Bronchial epithelial cell (primary cell): ENCODE data around the gene DLG3. TPM values are rescaled to one million over a fixed set of nuclear protein-coding genes. Genes with fewer than 3 reads are reported as not detected.
"Not testable (repeated sequence)": the region's sequence is repeated elsewhere in the genome, so short reads cannot be mapped to it uniquely, and the experiment has no call there.

Experiments
- DNase-seq: peaks from one replicate; pipeline ENCODE4 v3.0.0-alpha.2; 2010; ENCODE audit warnings: low read depth
- FAIRE-seq: peaks from 2 replicates; lab custom pipeline; 2011; peaks lifted over from hg19 to GRCh38; lab: Jason Lieb, UNC
- H3K27me3 ChIP-seq: 2 replicates; pipeline ENCODE4 v1.5.1; 2011; ENCODE audit warnings: low read length; ENCODE audit not compliant: control insufficient read depth, insufficient read depth
- H3K36me3 ChIP-seq: 2 replicates; pipeline ENCODE4 v1.5.1; 2011; ENCODE audit warnings: low read length; ENCODE audit not compliant: control insufficient read depth, insufficient read depth
- H3K4me3 ChIP-seq: 2 replicates; pipeline ENCODE4 v1.5.1; 2011; ENCODE audit warnings: mild to moderate bottlenecking, low read depth, low read length, control low read depth
- total RNA-seq: library from RNA; depleted of rRNA; stranded (reverse); fragments of >200 nt; gene quantifications from 2 replicates; pipeline ENCODE4 v1.2.1, GENCODE V29; 2014
- TF ChIP-seq, protein P1 (sequence below): IDR thresholded peaks from 2 replicates; pipeline ENCODE4 v1.5.1; 2011; ENCODE audit warnings: mild to moderate bottlenecking, moderate library complexity, low read length, control low read depth, inconsistent platforms; ENCODE audit not compliant: insufficient read depth, severe bottlenecking

DLG3 gene
- total RNA-seq, result 21.1 and 25.3 TPM in 2 replicates

DNA sequence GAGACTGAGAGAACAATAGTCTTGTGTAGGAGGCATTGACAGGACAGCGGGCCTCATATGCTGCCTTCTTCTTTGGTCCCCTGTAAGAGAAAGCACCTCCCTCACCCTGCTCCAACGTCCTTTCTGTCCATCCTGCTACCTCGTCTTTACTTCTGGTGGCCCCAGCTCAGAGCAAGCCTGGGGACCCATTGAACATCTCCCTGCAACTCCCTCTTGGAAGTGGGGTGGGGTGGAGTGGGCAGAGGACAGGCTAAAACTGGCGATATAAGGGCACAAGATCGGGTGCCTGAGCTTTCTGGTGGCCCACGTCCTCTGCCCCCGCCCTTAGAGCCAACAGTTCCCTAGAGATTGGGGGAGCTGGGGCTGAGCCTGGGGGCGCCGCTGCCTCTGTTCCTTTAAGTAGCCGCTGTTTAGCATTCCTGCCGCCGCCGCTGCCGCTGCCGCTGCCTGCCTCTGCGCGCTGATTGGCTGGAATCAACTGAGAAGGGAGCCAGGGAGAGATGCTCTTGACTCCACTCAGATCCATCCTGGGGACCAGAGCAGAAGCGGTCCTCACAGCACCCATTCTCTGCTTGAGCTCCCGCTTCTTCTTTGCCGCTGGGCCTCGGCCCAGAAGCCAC is at the start of gene DLG3:
TSS of gene DLG3 (plus strand) at position 510 of the 620 bp plus-strand sequence. CDS start 367 bp downstream, outside the sequence.
- DNase-seq (no peak), FAIRE-seq (no peak)
- H3K36me3 ChIP-seq, result no peaks in the 10 kb centered on the region
- H3K27me3 ChIP-seq, result peaks cover 12% of the 10 kb centered on the region
- no peak within 1 kb of the TSS for H3K4me3 ChIP-seq
- TF ChIP-seq, protein P1, sequence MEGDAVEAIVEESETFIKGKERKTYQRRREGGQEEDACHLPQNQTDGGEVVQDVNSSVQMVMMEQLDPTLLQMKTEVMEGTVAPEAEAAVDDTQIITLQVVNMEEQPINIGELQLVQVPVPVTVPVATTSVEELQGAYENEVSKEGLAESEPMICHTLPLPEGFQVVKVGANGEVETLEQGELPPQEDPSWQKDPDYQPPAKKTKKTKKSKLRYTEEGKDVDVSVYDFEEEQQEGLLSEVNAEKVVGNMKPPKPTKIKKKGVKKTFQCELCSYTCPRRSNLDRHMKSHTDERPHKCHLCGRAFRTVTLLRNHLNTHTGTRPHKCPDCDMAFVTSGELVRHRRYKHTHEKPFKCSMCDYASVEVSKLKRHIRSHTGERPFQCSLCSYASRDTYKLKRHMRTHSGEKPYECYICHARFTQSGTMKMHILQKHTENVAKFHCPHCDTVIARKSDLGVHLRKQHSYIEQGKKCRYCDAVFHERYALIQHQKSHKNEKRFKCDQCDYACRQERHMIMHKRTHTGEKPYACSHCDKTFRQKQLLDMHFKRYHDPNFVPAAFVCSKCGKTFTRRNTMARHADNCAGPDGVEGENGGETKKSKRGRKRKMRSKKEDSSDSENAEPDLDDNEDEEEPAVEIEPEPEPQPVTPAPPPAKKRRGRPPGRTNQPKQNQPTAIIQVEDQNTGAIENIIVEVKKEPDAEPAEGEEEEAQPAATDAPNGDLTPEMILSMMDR, result no peak

DNA sequence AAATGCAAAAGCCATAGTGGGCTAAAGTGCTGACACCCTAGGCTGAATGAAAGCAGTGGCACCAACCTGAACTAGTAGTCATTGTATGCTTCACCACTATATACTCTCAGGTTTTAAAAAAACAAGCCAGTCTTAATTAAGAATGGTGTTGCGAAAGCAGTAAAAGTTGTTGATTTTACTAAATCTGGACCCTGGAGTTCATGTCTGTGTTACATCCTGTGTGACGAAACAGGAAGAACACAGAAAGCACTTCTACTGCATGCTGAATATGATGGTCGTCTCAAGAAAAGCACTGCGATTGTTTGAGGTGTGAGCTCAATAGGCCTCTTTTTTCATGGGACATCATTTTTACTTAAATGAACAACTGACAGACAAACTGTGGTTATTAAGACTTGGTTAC is 45.7 kb upstream of the DLG3 start:
- peak; percentile 70 for DNase-seq
- no peak overlapping the region for H3K4me3 ChIP-seq
- H3K36me3 ChIP-seq, result no peaks in the 10 kb centered on the region
- TF ChIP-seq, protein P1, result no peak
- FAIRE-seq, result no peak
- no peaks in the 10 kb centered on the region for H3K27me3 ChIP-seq

DNA sequence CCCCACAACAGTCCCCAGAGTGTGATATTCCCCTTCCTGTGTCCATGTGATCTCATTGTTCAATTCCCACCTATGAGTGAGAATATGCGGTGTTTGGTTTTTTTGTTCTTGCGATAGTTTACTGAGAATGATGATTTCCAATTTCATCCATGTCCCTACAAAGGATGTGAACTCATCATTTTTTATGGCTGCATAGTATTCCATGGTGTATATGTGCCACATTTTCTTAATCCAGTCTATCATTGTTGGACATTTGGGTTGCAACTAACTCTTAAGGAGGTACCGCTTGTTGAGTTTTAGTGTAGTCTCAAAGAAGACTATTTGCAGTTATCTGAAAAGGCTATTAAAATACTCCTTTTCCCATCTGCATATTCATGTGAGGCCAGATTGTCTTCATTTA is 44.5 kb upstream of the DLG3 start:
- not testable (repeated sequence) for H3K4me3 ChIP-seq, H3K36me3 ChIP-seq, DNase-seq, FAIRE-seq, H3K27me3 ChIP-seq

DNA sequence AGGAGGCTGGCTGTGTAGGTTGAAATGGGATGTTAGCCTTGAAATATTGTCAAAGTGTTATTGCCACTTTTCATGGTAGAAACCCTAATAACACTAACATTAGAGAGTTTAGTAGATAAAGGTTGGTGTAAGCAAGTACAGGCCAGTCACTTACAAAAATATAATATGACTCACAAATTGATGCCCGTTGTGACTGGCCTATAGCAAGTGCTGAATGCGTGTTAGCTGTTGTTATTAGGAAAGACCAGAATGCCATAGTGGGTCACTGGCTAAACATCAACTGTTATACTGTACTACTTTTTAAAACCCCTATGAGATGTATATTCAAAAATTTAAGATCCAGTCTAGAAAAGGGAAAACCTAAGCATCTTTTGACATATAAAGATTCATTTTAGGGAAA is 41.9 kb upstream of the DLG3 start:
- H3K36me3 ChIP-seq, result no peaks in the 10 kb centered on the region
- FAIRE-seq (no peak), DNase-seq (peak; percentile 73)
- TF ChIP-seq, protein P1, result no peak
- no peaks in the 10 kb centered on the region for H3K27me3 ChIP-seq
- no peak overlapping the region for H3K4me3 ChIP-seq

DNA sequence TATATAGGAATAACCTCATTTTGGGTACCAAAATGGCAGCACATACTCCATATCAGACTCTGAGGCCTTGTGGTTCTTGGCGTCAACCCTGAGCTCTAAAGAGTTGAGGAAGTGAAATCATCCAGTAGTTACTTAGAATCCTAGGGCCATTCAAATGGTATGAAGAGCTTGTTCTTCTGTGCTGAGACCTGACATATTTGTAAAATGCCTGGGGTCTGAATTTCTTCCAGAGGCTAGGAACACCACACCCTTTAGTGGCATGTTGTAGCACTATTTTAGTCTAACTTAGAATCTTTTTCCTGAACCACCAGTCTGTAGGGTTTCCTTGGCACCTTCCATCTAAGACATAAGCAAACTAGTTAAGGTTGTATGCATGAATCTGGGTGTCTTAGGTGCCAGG is 39.6 kb upstream of the DLG3 start:
- H3K27me3 ChIP-seq, result no peaks in the 10 kb centered on the region
- DNase-seq (peak; percentile 10), FAIRE-seq (no peak)
- TF ChIP-seq, protein P1, result no peak
- H3K36me3 ChIP-seq, result no peaks in the 10 kb centered on the region
- H3K4me3 ChIP-seq, result no peak overlapping the region

DNA sequence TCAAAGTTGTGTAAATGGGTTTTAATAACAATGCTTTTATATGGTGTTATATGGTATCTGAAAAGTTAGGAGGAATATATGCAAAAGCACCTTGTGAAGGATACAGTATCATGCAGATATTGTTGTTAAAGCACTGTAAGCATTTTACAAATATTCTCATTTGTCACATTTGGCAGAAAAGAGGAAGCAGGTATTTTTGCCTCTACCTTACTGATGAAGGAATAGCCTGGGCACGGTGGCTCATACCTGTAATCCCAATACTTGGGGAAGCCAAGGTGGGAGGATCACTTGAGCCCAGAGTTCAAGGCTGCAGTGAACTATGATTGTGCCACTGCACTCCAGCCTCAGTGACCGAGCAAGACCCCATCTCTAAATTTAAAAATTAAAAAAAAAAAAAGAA is 33.7 kb upstream of the DLG3 start:
- no peaks in the 10 kb centered on the region for H3K27me3 ChIP-seq
- TF ChIP-seq, protein P1, result no peak
- no peak overlapping the region for H3K4me3 ChIP-seq
- no peak for FAIRE-seq
- no peak for DNase-seq
- no peaks in the 10 kb centered on the region for H3K36me3 ChIP-seq
